Uterus (tissue), 4 donors: ENCODE data around the gene CCL14. TPM values are rescaled to one million over a fixed set of nuclear protein-coding genes. Genes with fewer than 3 reads are reported as not detected.

ENCODE experiments used
- DNase-seq, 2 donors: peaks; one replicate each; pipeline ENCODE4 v3.0.0-alpha.2; 2019 to 2020
- H3K27ac ChIP-seq, 2 donors: fragments of 200-600 bp; sonication (generic); 1 replicate in 1 of 2; 2 replicates in 1 of 2; pipeline ENCODE4 v1.5.1; 2016 to 2018
- H3K27me3 ChIP-seq, 2 donors: fragments of 200-600 bp; sonication (generic); one replicate each; pipeline ENCODE4 v1.5.1; 2018 to 2019; ENCODE audit warnings: control low read depth in 1 of 2
- H3K36me3 ChIP-seq, 2 donors: fragments of 200-600 bp; sonication (generic); one replicate each; pipeline ENCODE4 v1.5.1; 2019; ENCODE audit warnings: control low read depth in 1 of 2
- H3K4me1 ChIP-seq, 2 donors: fragments of 200-600 bp; sonication (generic); one replicate each; pipeline ENCODE4 v1.5.1; 2018 to 2019; ENCODE audit warnings: control low read depth in 1 of 2
- H3K4me3 ChIP-seq, 2 donors: fragments of 200-600 bp; sonication (generic); 1 replicate in 1 of 2; 2 replicates in 1 of 2; pipeline ENCODE4 v1.5.1; 2018 to 2019; ENCODE audit warnings: mild to moderate bottlenecking in 1 of 2
- H3K9me3 ChIP-seq, 2 donors: fragments of 200-600 bp; sonication (generic); one replicate each; pipeline ENCODE4 v1.5.1; 2019; ENCODE audit warnings: control low read depth in 1 of 2
- POLR2A ChIP-seq, 2 donors: fragments of 450-650 bp; IDR thresholded peaks; one replicate each; pipeline ENCODE4 v1.6.1; 2016; ENCODE audit warnings: antibody characterized with exemption in 2 of 2, mild to moderate bottlenecking in 1 of 2, moderate library complexity in 1 of 2
- intact Hi-C: fragments of 100-400 bp; cut with DNase I; formaldehyde crosslinking; loops from one replicate; pipeline ENCODE4 v1.15.1; 2023; ENCODE audit warnings: low total_unique reads
- total RNA-seq, 4 donors: library from RNA; depleted of rRNA in 3 of 4; stranded (reverse); fragments of >200 nt in 3 of 4; gene quantifications; one replicate each; pipeline versions ENCODE4 v1.1.0 to v1.2.4, GENCODE V29; 2014 to 2023
- TF ChIP-seq, protein P1 (sequence below), 4 experiments: fragments of 200-600 bp in 2 of 4; fragments of 450-650 bp in 2 of 4; sonication (generic) in 2 of 4; IDR thresholded peaks; one replicate each; pipeline ENCODE4 v1.5.1; 2016 to 2019; ENCODE audit warnings: antibody characterized with exemption in 4 of 4, mild to moderate bottlenecking in 2 of 4, moderate library complexity in 1 of 4
- donor health status: DM: yes; HTN: yes; CAD: no.

The CCL14 gene
- total RNA-seq, 4 donors from 2014 or later = 0.97 to 165 (median 143) TPM

DNA sequence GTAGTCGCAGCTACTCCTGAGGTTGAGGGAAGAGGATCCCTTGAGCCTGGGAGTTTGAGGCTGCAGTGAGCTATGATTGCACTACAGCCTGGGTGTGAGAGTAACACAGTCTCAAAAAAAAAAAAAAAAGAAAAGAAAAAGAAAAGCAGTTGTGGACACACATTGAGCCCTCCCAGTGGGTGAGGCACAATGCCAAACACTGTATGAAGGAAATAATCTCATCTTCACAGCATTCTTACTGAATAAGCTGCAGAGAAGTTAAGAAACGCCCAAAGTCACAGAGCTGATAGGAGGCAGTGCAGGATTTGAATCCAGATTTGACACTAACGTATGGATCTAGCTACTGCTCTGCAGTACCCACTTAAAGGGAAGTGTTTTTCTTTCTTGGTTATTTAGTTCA is 37.1 kb downstream of the CCL14 start:
- no peaks in the 10 kb centered on the region for H3K36me3 ChIP-seq
- no peak overlapping the region for H3K4me3 ChIP-seq
- no peaks in the 10 kb centered on the region for H3K4me1 ChIP-seq
- intact Hi-C loops = no loop called here
- TF ChIP-seq POLR2A (IDR thresholded peaks at IDR 0.05) = no peak
- TF ChIP-seq, protein P1, sequence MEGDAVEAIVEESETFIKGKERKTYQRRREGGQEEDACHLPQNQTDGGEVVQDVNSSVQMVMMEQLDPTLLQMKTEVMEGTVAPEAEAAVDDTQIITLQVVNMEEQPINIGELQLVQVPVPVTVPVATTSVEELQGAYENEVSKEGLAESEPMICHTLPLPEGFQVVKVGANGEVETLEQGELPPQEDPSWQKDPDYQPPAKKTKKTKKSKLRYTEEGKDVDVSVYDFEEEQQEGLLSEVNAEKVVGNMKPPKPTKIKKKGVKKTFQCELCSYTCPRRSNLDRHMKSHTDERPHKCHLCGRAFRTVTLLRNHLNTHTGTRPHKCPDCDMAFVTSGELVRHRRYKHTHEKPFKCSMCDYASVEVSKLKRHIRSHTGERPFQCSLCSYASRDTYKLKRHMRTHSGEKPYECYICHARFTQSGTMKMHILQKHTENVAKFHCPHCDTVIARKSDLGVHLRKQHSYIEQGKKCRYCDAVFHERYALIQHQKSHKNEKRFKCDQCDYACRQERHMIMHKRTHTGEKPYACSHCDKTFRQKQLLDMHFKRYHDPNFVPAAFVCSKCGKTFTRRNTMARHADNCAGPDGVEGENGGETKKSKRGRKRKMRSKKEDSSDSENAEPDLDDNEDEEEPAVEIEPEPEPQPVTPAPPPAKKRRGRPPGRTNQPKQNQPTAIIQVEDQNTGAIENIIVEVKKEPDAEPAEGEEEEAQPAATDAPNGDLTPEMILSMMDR (IDR thresholded peaks at IDR 0.05) = no peak
- H3K27me3 ChIP-seq = no peaks in the 10 kb centered on the region
- H3K9me3 ChIP-seq = no peaks in the 10 kb centered on the region
- DNase-seq = no peak
- no peak overlapping the region for H3K27ac ChIP-seq

DNA sequence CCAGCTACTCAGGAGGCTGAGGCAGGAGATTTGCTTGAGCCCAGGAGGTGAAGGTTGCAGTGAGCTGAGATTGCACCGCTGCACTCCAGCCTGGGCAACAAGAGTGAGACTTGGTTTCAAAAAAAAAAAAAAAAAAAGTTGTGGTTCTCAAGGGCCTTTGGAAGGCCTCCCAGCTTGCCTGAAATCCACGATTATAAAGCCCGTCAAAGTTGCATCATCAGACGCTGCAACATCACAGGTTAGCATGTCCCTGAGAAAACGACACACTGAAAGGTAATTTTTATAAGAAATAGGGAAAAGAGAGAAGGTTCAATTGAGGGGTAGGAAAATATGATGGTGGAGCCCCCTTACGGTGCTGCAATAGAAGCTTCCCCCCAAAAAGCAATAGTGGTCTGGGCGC is 38.4 kb downstream of the CCL14 start:
- no peaks in the 10 kb centered on the region for H3K4me1 ChIP-seq
- TF ChIP-seq POLR2A (IDR thresholded peaks at IDR 0.05) = no peak
- TF ChIP-seq, protein P1 (IDR thresholded peaks at IDR 0.05) = no peak
- no peak overlapping the region for H3K27ac ChIP-seq
- intact Hi-C loops = no loop called here
- no peaks in the 10 kb centered on the region for H3K36me3 ChIP-seq
- H3K9me3 ChIP-seq = no peaks in the 10 kb centered on the region
- no peak overlapping the region for H3K4me3 ChIP-seq
- H3K27me3 ChIP-seq = no peaks in the 10 kb centered on the region
- no peak for DNase-seq

DNA sequence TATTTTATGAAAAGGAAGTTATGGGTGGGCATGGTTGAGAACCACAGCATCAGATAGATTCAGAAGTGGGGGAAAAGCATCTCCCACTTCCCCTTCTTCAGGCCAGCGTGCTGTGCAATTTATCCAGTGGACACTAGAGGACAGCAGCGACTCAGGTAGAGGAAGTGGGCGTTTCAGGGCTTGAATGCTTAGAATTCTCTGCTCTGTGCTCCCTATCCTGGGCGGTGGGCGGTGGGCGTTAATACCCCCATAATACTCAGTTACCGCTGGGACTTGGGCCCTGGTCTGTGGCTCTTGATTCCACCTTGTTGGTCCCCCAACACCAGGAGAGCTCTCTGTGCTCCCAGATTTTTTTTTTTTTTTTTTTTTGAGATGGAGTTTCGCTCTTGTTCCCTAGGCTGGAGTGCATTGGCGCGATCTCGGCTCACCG is 39.4 kb downstream of the CCL14 start:
- Histone ChIP-seq H3K27ac (no peak overlapping the region), H3K9me3 (no peaks in the 10 kb centered on the region), H3K27me3 (no peaks in the 10 kb centered on the region), H3K4me3 (no peak overlapping the region), H3K4me1 (no peaks in the 10 kb centered on the region), H3K36me3 (no peaks in the 10 kb centered on the region)
- intact Hi-C loops = no loop called here
- peak in 1 of 2 donors; percentile 27 for DNase-seq
- no peak for TF ChIP-seq POLR2A (IDR thresholded peaks at IDR 0.05)
- TF ChIP-seq, protein P1 (IDR thresholded peaks at IDR 0.05) = peak; percentile 42 to 51 (median 46)

DNA sequence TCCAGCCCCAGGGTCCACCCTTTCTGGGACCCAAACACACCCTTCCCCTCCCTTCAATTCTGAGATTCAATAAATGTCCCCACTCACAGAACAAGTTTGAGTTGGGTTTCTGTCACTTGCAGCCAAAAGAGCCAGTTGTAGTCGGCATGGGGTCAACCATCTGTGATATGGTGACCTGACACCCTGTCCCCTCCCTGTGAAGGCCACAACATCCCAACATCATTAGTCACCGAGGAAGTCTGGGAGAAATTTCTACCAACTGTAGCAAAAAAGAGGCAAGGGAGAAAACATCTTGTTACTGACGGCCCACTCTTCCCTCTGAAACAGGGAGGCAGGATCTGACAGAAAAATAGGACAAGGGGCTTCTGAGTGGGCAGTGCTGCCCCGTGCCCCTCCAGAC is 42.4 kb downstream of the CCL14 start:
- Histone ChIP-seq H3K9me3 (no peaks in the 10 kb centered on the region), H3K4me1 (no peaks in the 10 kb centered on the region), H3K4me3 (no peak overlapping the region), H3K36me3 (no peaks in the 10 kb centered on the region), H3K27me3 (no peaks in the 10 kb centered on the region), H3K27ac (no peak overlapping the region)
- no peak for TF ChIP-seq POLR2A (IDR thresholded peaks at IDR 0.05)
- intact Hi-C loops = no loop called here
- no peak for DNase-seq

DNA sequence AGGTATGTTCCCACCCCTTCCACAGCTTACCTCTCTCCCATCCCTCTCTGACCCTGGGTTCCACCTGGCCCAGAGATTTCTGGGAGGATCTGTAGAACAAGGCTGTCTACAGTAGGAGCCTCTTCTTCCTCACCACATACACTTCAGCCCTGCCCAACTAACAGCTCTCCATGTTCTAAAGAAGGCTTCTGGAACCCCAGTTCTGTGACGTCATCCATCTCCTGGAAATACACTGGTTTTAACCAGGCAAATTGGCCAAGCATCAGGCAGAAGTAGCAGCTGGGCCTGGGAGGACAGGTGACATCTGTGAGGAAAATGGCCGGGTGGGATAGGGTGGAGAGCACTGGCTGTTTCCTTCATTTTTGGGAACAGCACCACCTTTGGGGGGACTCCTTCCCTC is 43.0 kb downstream of the CCL14 start, which contains the start of gene LYZL6:
Gene LYZL6 (minus strand): TSS at position 177 of the 400 bp plus-strand sequence. CDS start 4,357 bp downstream, outside the sequence.
- no peak for DNase-seq
- Histone ChIP-seq H3K27ac (no peak within 1 kb of the TSS), H3K4me1 (no peaks in the 10 kb centered on the region), H3K36me3 (no peaks in the 10 kb centered on the region), H3K4me3 (no peak within 1 kb of the TSS), H3K9me3 (no peaks in the 10 kb centered on the region), H3K27me3 (no peaks in the 10 kb centered on the region)
- no peak for TF ChIP-seq POLR2A (IDR thresholded peaks at IDR 0.05)
- TF ChIP-seq, protein P1 (IDR thresholded peaks at IDR 0.05) = no peak
- intact Hi-C loops = no loop called here
